H9 (cell line): ENCODE data around the gene CHN1. TPM values are rescaled to one million over a fixed set of nuclear protein-coding genes. Genes with fewer than 3 reads are reported as not detected.

Experiments used
- DNase-seq: peaks from one replicate; pipeline ENCODE4 v3.0.0-alpha.2; 2017
- H2AFZ ChIP-seq: one replicate; pipeline ENCODE4 v1.6.1; 2013; ENCODE audit warnings: mild to moderate bottlenecking, low read length, control low read depth, moderate library complexity
- H2AK5ac ChIP-seq: 2 replicates; pipeline ENCODE4 v1.6.1; 2013; ENCODE audit warnings: low read length, control low read depth, mixed read lengths; ENCODE audit not compliant: insufficient read length
- H2BK120ac ChIP-seq: one replicate; pipeline ENCODE4 v1.6.1; 2013; ENCODE audit warnings: low read depth, mild to moderate bottlenecking, low read length, control low read depth, inconsistent platforms; ENCODE audit not compliant: poor library complexity, severe bottlenecking
- H2BK12ac ChIP-seq: 2 replicates; pipeline ENCODE4 v1.6.1; 2013; ENCODE audit warnings: low read length, control low read depth, mixed read lengths, low read depth; ENCODE audit not compliant: insufficient read length
- H2BK15ac ChIP-seq: 2 replicates; pipeline ENCODE4 v1.6.1; 2013; ENCODE audit warnings: low read depth, low read length, control low read depth
- H2BK20ac ChIP-seq: one replicate; pipeline ENCODE4 v1.6.1; 2013; ENCODE audit warnings: low read depth, mild to moderate bottlenecking, low read length, control low read depth, inconsistent platforms; ENCODE audit not compliant: poor library complexity, severe bottlenecking
- H2BK5ac ChIP-seq: 2 replicates; pipeline ENCODE4 v1.6.1; 2013; ENCODE audit warnings: low read length, control low read depth, mixed read lengths; ENCODE audit not compliant: insufficient read length
- H3K14ac ChIP-seq: 2 replicates; pipeline ENCODE4 v1.6.1; 2013; ENCODE audit warnings: low read length, control low read depth; ENCODE audit not compliant: insufficient read depth
- H3K18ac ChIP-seq: 2 replicates; pipeline ENCODE4 v1.6.1; 2013; ENCODE audit warnings: low read depth, mild to moderate bottlenecking, mixed read lengths, low read length, control low read depth; ENCODE audit not compliant: insufficient read length
- H3K23ac ChIP-seq: 2 replicates; pipeline ENCODE4 v1.6.1; 2013; ENCODE audit warnings: low read length, control low read depth, mixed read lengths, low read depth; ENCODE audit not compliant: insufficient read length
- H3K23me2 ChIP-seq: 2 replicates; pipeline ENCODE4 v1.6.1; 2013; ENCODE audit warnings: low read depth, mild to moderate bottlenecking, mixed read lengths, low read length, control low read depth; ENCODE audit not compliant: insufficient read length, poor library complexity, severe bottlenecking
- H3K27ac ChIP-seq: 2 replicates; pipeline ENCODE4 v1.5.1; 2013; ENCODE audit warnings: low read length, control low read depth, mixed read lengths, low read depth; ENCODE audit not compliant: insufficient read length
- H3K27me3 ChIP-seq: 2 replicates; pipeline ENCODE4 v1.6.1; 2013; ENCODE audit warnings: low read length, control low read depth, inconsistent platforms; ENCODE audit not compliant: insufficient read depth
- H3K4ac ChIP-seq: 2 replicates; pipeline ENCODE4 v1.6.1; 2013; ENCODE audit warnings: low read depth, mild to moderate bottlenecking, control low read depth, inconsistent platforms, low read length, moderate library complexity
- H3K4me1 ChIP-seq: 2 replicates; pipeline ENCODE4 v1.6.1; 2013; ENCODE audit warnings: low read length, control low read depth, inconsistent platforms; ENCODE audit not compliant: insufficient read depth
- H3K4me2 ChIP-seq: 2 replicates; pipeline ENCODE4 v1.6.1; 2013; ENCODE audit warnings: low read length, control low read depth, mixed read lengths; ENCODE audit not compliant: insufficient read length, insufficient read depth
- H3K56ac ChIP-seq: 2 replicates; pipeline ENCODE4 v1.6.1; 2013; ENCODE audit warnings: low read depth, mild to moderate bottlenecking, mixed read lengths, low read length, control low read depth; ENCODE audit not compliant: insufficient read length
- H3K79me1 ChIP-seq: 2 replicates; pipeline ENCODE4 v1.6.1; 2013; ENCODE audit warnings: low read depth, mild to moderate bottlenecking, moderate library complexity, low read length, control low read depth, inconsistent platforms; ENCODE audit not compliant: insufficient read depth, poor library complexity, severe bottlenecking
- H3K79me2 ChIP-seq: 2 replicates; pipeline ENCODE4 v1.6.1; 2013; ENCODE audit warnings: low read length, control low read depth, inconsistent platforms; ENCODE audit not compliant: insufficient read depth
- H3K9ac ChIP-seq: 2 replicates; pipeline ENCODE4 v1.6.1; 2013; ENCODE audit warnings: low read length, control low read depth, mixed read lengths; ENCODE audit not compliant: insufficient read length; ENCODE audit errors: extremely low read depth
- H3K9me3 ChIP-seq: one replicate; pipeline ENCODE4 v1.6.1; 2013; ENCODE audit warnings: low read depth, low read length, inconsistent platforms; ENCODE audit not compliant: control insufficient read depth
- H3T11ph ChIP-seq: one replicate; pipeline ENCODE4 v1.6.1; 2013; ENCODE audit warnings: mild to moderate bottlenecking, low read length, control low read depth, inconsistent platforms
- H4K20me1 ChIP-seq: one replicate; pipeline ENCODE4 v1.6.1; 2013; ENCODE audit not compliant: control insufficient read depth, insufficient read length, insufficient read depth
- H4K5ac ChIP-seq: 2 replicates; pipeline ENCODE4 v1.6.1; 2013; ENCODE audit warnings: low read depth, mild to moderate bottlenecking, mixed read lengths, low read length, control low read depth; ENCODE audit not compliant: insufficient read length
- H4K8ac ChIP-seq: replicated peaks from 2 replicates; pipeline ENCODE4 v1.6.1; 2013; ENCODE audit warnings: low read length, control low read depth, mixed read lengths, low read depth; ENCODE audit not compliant: insufficient read length
- H4K91ac ChIP-seq: 2 replicates; pipeline ENCODE4 v1.6.1; 2013; ENCODE audit warnings: low read depth, mild to moderate bottlenecking, moderate library complexity, mixed read lengths, low read length, control low read depth; ENCODE audit not compliant: insufficient read length
- H3K27ac Mint-ChIP-seq, 3 experiments: 2 replicates in 2 of 3; 3 replicates in 1 of 3; pipeline ENCODE4 v1.8.0; 2020 to 2021; ENCODE audit warnings: mixed read lengths in 3 of 3, mild to moderate bottlenecking in 1 of 3, moderate library complexity in 1 of 3
- H3K27me3 Mint-ChIP-seq: 2 replicates; pipeline ENCODE4 v1.8.0; 2021; ENCODE audit warnings: low read depth, mild to moderate bottlenecking, moderate library complexity, mixed read lengths
- H3K36me3 Mint-ChIP-seq, 3 experiments: 2 replicates in 2 of 3; 3 replicates in 1 of 3; pipeline ENCODE4 v1.8.0; 2020 to 2021; ENCODE audit warnings: low read depth in 3 of 3, mixed read lengths in 3 of 3; ENCODE audit not compliant: insufficient read depth in 1 of 3
- H3K4me1 Mint-ChIP-seq, 2 experiments: 2 replicates each; pipeline ENCODE4 v1.8.0; 2020; ENCODE audit warnings: mixed read lengths in 2 of 2
- H3K4me3 Mint-ChIP-seq, 2 experiments: 2 replicates in 1 of 2; 3 replicates in 1 of 2; pipeline ENCODE4 v1.8.0; 2020 to 2021; ENCODE audit warnings: mild to moderate bottlenecking in 2 of 2, mixed read lengths in 2 of 2, moderate library complexity in 1 of 2
- H3K9me3 Mint-ChIP-seq, 2 experiments: 2 replicates in 1 of 2; 3 replicates in 1 of 2; pipeline ENCODE4 v1.8.0; 2020; ENCODE audit warnings: mild to moderate bottlenecking in 2 of 2, mixed read lengths in 2 of 2, moderate library complexity in 1 of 2
- WGBS: extraction: QIAGEN DNeasy Blood & Tissue Kit; methylation state at CpG from one replicate; pipeline ENCODE4 v1.1.7; 2013; ENCODE audit warnings: missing lambda C conversion rate, low lambda C conversion rate, mixed read lengths; ENCODE audit not compliant: insufficient read length; ENCODE audit errors: extremely low coverage; 5-methylcytosine and 5-hydroxymethylcytosine counted together
- total RNA-seq: library from RNA; stranded (reverse); gene quantifications from 2 replicates; pipeline ENCODE4 v1.2.1, GENCODE V29; 2021
- TF ChIP-seq, protein P1 (sequence below): fragments of 200-600 bp; sonication (generic); conservative IDR thresholded peaks from 3 replicates; pipeline ENCODE4 v1.8.0; 2021; ENCODE audit warnings: antibody characterized with exemption, mild to moderate bottlenecking

The CHN1 gene
- total RNA-seq, 1 experiment from 2014 or later = 33.9 TPM

DNA sequence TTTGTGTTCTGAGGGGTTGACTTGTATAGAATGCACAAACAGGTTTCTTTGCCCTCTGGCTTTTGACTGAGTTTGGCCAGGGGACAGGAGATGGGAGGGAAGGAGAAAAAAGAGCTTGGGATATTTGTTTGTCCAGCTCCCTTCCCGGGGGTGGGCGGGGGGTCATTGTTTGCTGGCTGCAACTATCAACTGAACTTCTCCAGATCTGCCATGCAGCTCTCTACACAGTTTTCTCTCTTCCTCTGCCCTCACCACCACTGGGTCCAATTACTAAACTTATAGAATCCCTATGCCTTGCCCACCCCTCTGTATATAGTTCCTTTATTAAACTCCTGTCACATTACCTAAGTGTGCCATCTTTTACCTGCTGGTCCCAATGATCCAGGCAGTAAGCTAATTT is 32.8 kb upstream of the CHN1 start:
- Histone ChIP-seq H2BK12ac (no peak overlapping the region), H2BK120ac (no peak overlapping the region), H3K4me2 (no peak overlapping the region), H4K20me1 (no peaks in the 10 kb centered on the region), H3K9ac (no peak overlapping the region), H3K9me3 (no peaks in the 10 kb centered on the region), H4K91ac (no peak overlapping the region), H3T11ph (no peak overlapping the region), H4K5ac (no peak overlapping the region), H3K56ac (no peak overlapping the region), H3K27me3 (no peaks in the 10 kb centered on the region), H3K23me2 (no peaks in the 10 kb centered on the region), H2BK15ac (no peak overlapping the region), H3K27ac (no peak overlapping the region), H3K79me2 (no peaks in the 10 kb centered on the region), H2AK5ac (no peak overlapping the region), H2AFZ (no peak overlapping the region), H3K79me1 (no peaks in the 10 kb centered on the region), H3K4me1 (no peaks in the 10 kb centered on the region), H2BK20ac (no peak overlapping the region), H3K14ac (no peak overlapping the region), H3K4ac (no peak overlapping the region), H4K8ac (no peak overlapping the region), H2BK5ac (no peak overlapping the region), H3K23ac (no peak overlapping the region), H3K18ac (no peak overlapping the region)
- H3K36me3 Mint-ChIP-seq = peaks cover 0 to 2% (median 0%) of the 10 kb centered on the region in 3 experiments; a peak in 2 of 7 replicates
- peaks cover 6 to 8% of the 10 kb centered on the region in 2 experiments; a peak in 3 of 4 replicates for H3K4me1 Mint-ChIP-seq
- no CpG with 5 or more reads among the region's 2 CpGs for WGBS
- no peaks in the 10 kb centered on the region for H3K27me3 Mint-ChIP-seq
- DNase-seq = no peak
- H3K4me3 Mint-ChIP-seq = no peak overlapping the region
- no peak overlapping the region for H3K27ac Mint-ChIP-seq
- TF ChIP-seq, protein P1, sequence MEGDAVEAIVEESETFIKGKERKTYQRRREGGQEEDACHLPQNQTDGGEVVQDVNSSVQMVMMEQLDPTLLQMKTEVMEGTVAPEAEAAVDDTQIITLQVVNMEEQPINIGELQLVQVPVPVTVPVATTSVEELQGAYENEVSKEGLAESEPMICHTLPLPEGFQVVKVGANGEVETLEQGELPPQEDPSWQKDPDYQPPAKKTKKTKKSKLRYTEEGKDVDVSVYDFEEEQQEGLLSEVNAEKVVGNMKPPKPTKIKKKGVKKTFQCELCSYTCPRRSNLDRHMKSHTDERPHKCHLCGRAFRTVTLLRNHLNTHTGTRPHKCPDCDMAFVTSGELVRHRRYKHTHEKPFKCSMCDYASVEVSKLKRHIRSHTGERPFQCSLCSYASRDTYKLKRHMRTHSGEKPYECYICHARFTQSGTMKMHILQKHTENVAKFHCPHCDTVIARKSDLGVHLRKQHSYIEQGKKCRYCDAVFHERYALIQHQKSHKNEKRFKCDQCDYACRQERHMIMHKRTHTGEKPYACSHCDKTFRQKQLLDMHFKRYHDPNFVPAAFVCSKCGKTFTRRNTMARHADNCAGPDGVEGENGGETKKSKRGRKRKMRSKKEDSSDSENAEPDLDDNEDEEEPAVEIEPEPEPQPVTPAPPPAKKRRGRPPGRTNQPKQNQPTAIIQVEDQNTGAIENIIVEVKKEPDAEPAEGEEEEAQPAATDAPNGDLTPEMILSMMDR = no peak
- no peaks in the 10 kb centered on the region for H3K9me3 Mint-ChIP-seq
